ENCODE results near the gene ERC2. TPM values are rescaled to one million over a fixed set of nuclear protein-coding genes. Genes with fewer than 3 reads are reported as not detected.
A peak's percentile ranks its signal among the peaks of the same experiment; 100 is the strongest.

The ERC2 gene
- total and polyA plus RNA-seq, 2 of the 13 experiments (the other 11 are each of a cell fraction or from before 2014, with no cell fraction given) = 0.16 to 0.22 TPM

DNA sequence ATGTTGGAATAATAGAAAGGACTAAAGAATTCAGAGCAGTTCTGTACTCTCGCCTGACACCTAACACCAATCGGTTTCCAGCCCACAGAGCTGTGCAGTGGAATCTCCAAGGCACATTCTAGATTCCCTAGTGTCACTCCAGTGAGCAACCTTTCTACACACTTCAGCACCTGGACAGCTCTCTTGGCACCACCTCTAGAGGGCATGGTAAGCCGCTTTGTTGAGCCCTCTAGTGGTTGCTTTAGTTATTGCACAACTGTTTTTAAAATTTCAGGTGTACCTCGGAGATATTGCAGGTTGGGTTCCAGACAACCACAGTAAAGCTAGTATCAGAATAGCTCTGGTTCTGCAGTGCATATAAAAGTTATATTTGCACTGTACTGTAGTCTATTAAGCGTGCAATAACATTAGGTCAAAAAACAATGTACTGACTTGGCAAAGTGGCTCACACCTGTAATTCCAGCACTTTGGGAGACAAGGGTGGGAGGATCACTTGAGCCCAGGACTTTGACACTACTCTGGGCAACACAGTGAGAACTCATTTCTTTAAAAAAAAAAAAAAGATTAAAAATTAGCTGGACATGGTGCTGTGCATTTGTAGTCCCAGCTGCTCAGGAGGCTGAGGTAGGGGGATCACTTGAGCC, 26.5 kb upstream of the ERC2 start (continued):
- TF ChIP-seq HNF1A (IDR thresholded peaks at IDR 0.05; ENCODE audit: low read depth) = no peak
- no peak for TF ChIP-seq HNF1A (CRISPR knock-in tag; IDR thresholded peaks at IDR 0.05; ENCODE audit: borderline replicate concordance)
- 0 out of 2 replicates have a peak, but pooled peaks have one; percentile 38 for TF ChIP-seq SP5 (CRISPR knock-in tag; IDR thresholded peaks at IDR 0.05; ENCODE audit: borderline replicate concordance, low read depth)
- TF ChIP-seq HOXA7 (CRISPR knock-in tag; IDR thresholded peaks at IDR 0.05) = peak; percentile 74; the same call in 1 of the 2 replicates
- no peak for TF ChIP-seq SNAI1 (CRISPR knock-in tag; IDR thresholded peaks at IDR 0.05; ENCODE audit: borderline replicate concordance)
- TF ChIP-seq, protein P1, sequence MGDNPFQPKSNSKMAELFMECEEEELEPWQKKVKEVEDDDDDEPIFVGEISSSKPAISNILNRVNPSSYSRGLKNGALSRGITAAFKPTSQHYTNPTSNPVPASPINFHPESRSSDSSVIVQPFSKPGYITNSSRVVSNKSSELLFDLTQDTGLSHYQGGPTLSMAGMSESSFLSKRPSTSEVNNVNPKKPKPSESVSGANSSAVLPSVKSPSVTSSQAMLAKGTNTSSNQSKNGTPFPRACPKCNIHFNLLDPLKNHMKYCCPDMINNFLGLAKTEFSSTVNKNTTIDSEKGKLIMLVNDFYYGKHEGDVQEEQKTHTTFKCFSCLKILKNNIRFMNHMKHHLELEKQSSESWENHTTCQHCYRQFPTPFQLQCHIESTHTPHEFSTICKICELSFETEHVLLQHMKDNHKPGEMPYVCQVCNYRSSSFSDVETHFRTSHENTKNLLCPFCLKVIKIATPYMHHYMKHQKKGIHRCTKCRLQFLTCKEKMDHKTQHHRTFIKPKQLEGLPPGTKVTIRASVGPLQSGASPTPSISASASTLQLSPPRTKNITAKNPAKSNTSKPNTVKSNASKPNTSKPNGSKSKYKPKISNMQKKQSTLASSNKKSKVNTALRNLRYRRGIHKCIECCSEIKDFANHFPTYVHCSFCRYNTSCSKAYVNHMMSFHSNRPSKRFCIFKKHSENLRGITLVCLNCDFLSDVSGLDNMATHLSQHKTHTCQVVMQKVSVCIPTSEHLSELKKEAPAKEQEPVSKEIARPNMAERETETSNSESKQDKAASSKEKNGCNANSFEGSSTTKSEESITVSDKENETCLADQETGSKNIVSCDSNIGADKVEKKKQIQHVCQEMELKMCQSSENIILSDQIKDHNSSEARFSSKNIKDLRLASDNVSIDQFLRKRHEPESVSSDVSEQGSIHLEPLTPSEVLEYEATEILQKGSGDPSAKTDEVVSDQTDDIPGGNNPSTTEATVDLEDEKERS (CRISPR knock-in tag; IDR thresholded peaks at IDR 0.05) = peak; percentile 93; the same call in 1 of the 2 replicates
- TF ChIP-seq, protein P2, sequence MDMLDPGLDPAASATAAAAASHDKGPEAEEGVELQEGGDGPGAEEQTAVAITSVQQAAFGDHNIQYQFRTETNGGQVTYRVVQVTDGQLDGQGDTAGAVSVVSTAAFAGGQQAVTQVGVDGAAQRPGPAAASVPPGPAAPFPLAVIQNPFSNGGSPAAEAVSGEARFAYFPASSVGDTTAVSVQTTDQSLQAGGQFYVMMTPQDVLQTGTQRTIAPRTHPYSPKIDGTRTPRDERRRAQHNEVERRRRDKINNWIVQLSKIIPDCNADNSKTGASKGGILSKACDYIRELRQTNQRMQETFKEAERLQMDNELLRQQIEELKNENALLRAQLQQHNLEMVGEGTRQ (IDR thresholded peaks at IDR 0.05; ENCODE audit: low read depth, low read length) = no peak
- TF ChIP-seq, protein P2 (CRISPR knock-in tag; IDR thresholded peaks at IDR 0.05; ENCODE audit: borderline replicate concordance) = no peak
- peak; percentile 34; the same call in 1 of the 2 replicates for TF ChIP-seq GFI1 (CRISPR knock-in tag; IDR thresholded peaks at IDR 0.05; ENCODE audit: borderline replicate concordance)
- peak; percentile 59; the same call in 1 of the 2 replicates for TF ChIP-seq NFE2 (CRISPR knock-in tag; IDR thresholded peaks at IDR 0.05)
- TF ChIP-seq ZNF674 (CRISPR knock-in tag; IDR thresholded peaks at IDR 0.05; ENCODE audit: low read depth) = no peak
- peak; percentile 99 for TF ChIP-seq ERF (CRISPR knock-in tag; IDR thresholded peaks at IDR 0.05)
- TF ChIP-seq FOXA3 (CRISPR knock-in tag; IDR thresholded peaks at IDR 0.05) = peak; percentile 76
- TF ChIP-seq SMAD9 (CRISPR knock-in tag; IDR thresholded peaks at IDR 0.05) = peak; percentile 77; the same call in 1 of the 2 replicates
